ENCODE results near the gene SPHKAP. TPM values are rescaled to one million over a fixed set of nuclear protein-coding genes. Genes with fewer than 3 reads are reported as not detected.

Gene SPHKAP
- total RNA-seq, 1 donor from 2014 or later, result not detected

DNA sequence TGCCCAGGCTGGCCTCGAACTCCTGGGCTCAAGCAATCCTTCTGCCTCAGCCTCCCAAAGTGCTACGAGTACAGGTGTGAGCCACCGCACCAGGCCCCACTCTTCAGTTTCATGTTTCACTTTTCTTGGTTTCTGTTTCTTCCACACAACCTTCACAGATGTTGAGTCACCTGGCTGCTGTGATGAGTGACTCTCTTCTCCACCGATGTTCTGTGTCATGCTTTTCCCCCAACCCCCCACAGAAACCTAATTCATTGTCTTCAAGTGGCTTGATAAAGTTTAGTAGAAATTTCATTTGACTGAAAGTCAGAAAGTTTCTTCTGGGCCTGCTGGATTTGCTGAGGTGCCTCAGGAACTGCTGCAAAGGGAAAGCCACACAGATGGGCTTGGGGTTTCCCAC lies 78.5 kb downstream of the SPHKAP start:
- intact Hi-C loops (cut with micrococcal nuclease), result no loop called here
- no peaks in the 10 kb centered on the region for H3K27me3 Mint-ChIP-seq
- TF ChIP-seq, protein P1, sequence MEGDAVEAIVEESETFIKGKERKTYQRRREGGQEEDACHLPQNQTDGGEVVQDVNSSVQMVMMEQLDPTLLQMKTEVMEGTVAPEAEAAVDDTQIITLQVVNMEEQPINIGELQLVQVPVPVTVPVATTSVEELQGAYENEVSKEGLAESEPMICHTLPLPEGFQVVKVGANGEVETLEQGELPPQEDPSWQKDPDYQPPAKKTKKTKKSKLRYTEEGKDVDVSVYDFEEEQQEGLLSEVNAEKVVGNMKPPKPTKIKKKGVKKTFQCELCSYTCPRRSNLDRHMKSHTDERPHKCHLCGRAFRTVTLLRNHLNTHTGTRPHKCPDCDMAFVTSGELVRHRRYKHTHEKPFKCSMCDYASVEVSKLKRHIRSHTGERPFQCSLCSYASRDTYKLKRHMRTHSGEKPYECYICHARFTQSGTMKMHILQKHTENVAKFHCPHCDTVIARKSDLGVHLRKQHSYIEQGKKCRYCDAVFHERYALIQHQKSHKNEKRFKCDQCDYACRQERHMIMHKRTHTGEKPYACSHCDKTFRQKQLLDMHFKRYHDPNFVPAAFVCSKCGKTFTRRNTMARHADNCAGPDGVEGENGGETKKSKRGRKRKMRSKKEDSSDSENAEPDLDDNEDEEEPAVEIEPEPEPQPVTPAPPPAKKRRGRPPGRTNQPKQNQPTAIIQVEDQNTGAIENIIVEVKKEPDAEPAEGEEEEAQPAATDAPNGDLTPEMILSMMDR (IDR thresholded peaks at IDR 0.05), result no peak
- H3K9me3 Mint-ChIP-seq, result peaks cover 10% of the 10 kb centered on the region
- POLR2A ChIA-PET, result no interaction called here
- no peak for ATAC-seq (ENCODE audit: low read depth)
- no peak overlapping the region for H3K27ac Mint-ChIP-seq
- H3K36me3 Mint-ChIP-seq (ENCODE audit: low read depth), result no peaks in the 10 kb centered on the region
- CTCF ChIA-PET, result no interaction called here
- no peak overlapping the region for H3K4me3 Mint-ChIP-seq
- no peaks in the 10 kb centered on the region for H3K4me1 Mint-ChIP-seq
- DNase-seq, result no peak

DNA sequence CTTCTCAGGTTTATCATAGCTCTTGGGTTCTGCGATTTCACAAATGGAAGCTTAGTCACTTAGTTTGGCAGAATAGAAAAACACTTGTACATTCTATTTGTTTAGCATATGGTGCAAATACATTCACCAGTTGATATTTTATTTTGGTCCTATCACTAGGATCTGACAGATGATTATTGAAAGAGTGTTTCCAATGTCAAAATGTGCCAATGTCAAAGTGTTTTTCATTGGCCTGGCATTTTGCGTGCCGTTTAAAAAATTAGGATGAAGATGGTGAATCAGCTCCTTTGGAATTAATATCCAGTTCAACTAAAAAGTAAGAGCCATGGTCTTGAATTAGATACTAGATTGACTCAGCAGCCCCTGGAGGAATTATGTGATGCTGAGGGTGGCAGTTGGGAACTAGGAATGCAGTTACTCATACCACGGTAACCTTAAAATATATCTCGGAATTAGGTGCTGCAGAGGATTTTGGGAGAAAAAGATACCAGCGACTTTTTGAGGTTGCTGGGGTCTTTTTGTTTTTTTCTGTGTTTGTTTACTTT lies 87.0 kb downstream of the SPHKAP start:
- no peak for DNase-seq
- Mint-ChIP-seq H3K4me1 (no peaks in the 10 kb centered on the region), H3K27me3 (no peaks in the 10 kb centered on the region), H3K36me3 (ENCODE audit: low read depth) (no peaks in the 10 kb centered on the region), H3K4me3 (no peak overlapping the region), H3K27ac (no peak overlapping the region), H3K9me3 (peaks cover 9% of the 10 kb centered on the region)
- CTCF ChIA-PET, result no interaction called here
- POLR2A ChIA-PET, result no interaction called here
- ATAC-seq (ENCODE audit: low read depth), result no peak
- TF ChIP-seq, protein P1 (IDR thresholded peaks at IDR 0.05), result no peak
- intact Hi-C loops (cut with micrococcal nuclease), result no loop called here

DNA sequence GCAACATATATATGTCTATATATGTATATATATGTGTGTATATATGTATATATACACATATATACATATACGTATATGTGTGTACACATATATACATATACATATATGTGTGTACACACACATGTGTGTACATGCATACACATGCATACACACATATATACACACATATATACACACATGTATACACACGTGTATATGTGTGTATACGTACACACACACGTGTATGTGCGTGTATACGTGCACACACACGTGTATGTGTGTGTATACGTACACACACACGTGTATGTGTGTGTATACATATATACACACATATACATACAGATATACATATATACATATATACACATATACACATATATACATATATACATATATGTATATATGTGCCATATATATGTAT lies 89.4 kb downstream of the SPHKAP start:
- no peaks in the 10 kb centered on the region for H3K27me3 Mint-ChIP-seq
- CTCF ChIA-PET, result no interaction called here
- no peak overlapping the region for H3K27ac Mint-ChIP-seq

DNA sequence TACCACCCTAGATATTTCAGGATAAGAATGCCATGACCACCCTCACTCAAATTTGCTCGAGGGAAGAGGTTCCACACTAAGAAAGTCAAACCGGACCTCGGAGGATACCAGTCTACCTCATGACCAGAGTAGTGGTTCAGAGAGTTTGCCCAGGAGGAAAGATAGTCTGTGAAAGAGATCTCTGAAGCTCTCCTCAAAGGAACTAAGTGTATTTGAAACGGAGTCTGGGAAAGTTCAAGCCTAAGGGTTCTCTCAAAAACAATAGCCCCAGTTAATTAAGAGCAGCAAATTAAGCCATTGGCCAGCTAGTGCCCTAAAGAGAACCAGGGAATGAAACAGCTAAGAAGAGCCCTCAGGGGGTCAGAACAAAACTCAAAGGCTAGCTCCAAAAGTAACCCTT lies 94.9 kb downstream of the SPHKAP start:
- ATAC-seq (ENCODE audit: low read depth) (no peak), DNase-seq (no peak)
- intact Hi-C loops (cut with micrococcal nuclease), result no loop called here
- H3K4me3 Mint-ChIP-seq, result no peak overlapping the region
- H3K9me3 Mint-ChIP-seq, result peaks cover 12% of the 10 kb centered on the region
- ChIA-PET POLR2A (no interaction called here), CTCF (no interaction called here)
- TF ChIP-seq, protein P1 (IDR thresholded peaks at IDR 0.05), result no peak
- no peaks in the 10 kb centered on the region for H3K4me1 Mint-ChIP-seq
- H3K27ac Mint-ChIP-seq, result no peak overlapping the region
- H3K27me3 Mint-ChIP-seq, result no peaks in the 10 kb centered on the region
- no peaks in the 10 kb centered on the region for H3K36me3 Mint-ChIP-seq (ENCODE audit: low read depth)

More for the DNA sequence above, 89.4 kb downstream of the SPHKAP start:
- Mint-ChIP-seq H3K36me3 (ENCODE audit: low read depth) (no peaks in the 10 kb centered on the region), H3K9me3 (peaks cover 12% of the 10 kb centered on the region), H3K4me3 (no peak overlapping the region), H3K4me1 (no peaks in the 10 kb centered on the region)
- TF ChIP-seq, protein P1 (IDR thresholded peaks at IDR 0.05), result no peak
- intact Hi-C loops (cut with micrococcal nuclease), result no loop called here
- no peak for ATAC-seq (ENCODE audit: low read depth)
- POLR2A ChIA-PET, result no interaction called here
- no peak for DNase-seq

DNA sequence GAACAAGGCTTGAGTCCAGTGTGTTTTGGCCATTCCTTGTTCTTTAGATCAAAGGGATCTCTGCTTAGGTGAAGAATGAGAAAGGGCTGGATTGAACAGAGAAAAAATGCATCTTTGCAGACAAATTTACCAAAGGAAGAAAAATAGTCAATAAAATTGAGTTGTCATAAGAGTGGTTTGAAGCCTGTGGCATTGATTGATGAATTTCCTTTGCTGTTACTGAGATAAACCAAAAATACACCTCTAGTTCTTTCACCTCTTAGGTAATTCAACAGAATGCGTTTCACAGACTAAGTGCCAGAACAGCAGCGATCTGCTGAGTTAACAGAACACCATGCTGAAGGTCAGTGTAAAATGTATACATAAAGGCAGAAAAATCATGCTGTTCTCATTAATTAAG lies 96.8 kb downstream of the SPHKAP start:
- TF ChIP-seq, protein P1 (IDR thresholded peaks at IDR 0.05), result no peak
- Mint-ChIP-seq H3K9me3 (peaks cover 9% of the 10 kb centered on the region), H3K36me3 (ENCODE audit: low read depth) (no peaks in the 10 kb centered on the region), H3K4me1 (no peaks in the 10 kb centered on the region), H3K27ac (no peak overlapping the region), H3K4me3 (no peak overlapping the region), H3K27me3 (no peaks in the 10 kb centered on the region)
- POLR2A ChIA-PET, result no interaction called here
- ATAC-seq (ENCODE audit: low read depth), result no peak
- intact Hi-C loops (cut with micrococcal nuclease), result no loop called here
- DNase-seq, result no peak
- CTCF ChIA-PET, result no interaction called here

Data from activated B cell treated with CpG ODN at 0.5 μM for 24 hours (primary cell).